NCI-H460 (cell line): Measurements from ENCODE around the gene TENM4. TPM values are rescaled to one million over a fixed set of nuclear protein-coding genes. Genes with fewer than 3 reads are reported as not detected.

Experiments
- DNase-seq: peaks from one replicate; pipeline ENCODE4 v3.0.0-alpha.2; 2016; ENCODE audit warnings: low read depth; ENCODE audit errors: extremely low read depth
- total RNA-seq: library from RNA; depleted of rRNA; stranded (reverse); fragments of >200 nt; shearing (Covaris generic); gene quantifications from 2 replicates; pipeline ENCODE4 v1.2.3, GENCODE V29; 2014

Gene TENM4
- total RNA-seq, 1 experiment from 2014 or later = not detected

DNA sequence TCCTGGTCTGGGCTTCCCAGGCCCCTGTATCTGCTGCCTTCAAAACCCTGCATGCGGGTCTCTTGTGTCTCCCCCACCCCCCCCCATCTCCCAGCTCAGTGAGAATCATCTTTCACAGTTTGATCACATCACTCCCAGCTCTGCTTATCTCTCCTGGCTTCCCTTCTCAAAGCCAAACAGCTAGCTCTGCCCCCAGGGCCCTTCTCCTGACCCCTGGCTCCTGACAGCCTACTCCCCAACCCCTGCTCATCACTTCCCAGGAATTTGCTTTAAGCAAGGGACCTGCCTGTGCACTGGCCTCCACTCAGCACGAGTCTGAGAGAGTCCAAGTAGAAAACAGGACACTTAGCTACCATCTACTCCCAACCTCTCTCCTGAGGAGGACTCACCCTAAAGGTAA is 342.7 kb downstream of the TENM4 start:
- no peak for DNase-seq

DNA sequence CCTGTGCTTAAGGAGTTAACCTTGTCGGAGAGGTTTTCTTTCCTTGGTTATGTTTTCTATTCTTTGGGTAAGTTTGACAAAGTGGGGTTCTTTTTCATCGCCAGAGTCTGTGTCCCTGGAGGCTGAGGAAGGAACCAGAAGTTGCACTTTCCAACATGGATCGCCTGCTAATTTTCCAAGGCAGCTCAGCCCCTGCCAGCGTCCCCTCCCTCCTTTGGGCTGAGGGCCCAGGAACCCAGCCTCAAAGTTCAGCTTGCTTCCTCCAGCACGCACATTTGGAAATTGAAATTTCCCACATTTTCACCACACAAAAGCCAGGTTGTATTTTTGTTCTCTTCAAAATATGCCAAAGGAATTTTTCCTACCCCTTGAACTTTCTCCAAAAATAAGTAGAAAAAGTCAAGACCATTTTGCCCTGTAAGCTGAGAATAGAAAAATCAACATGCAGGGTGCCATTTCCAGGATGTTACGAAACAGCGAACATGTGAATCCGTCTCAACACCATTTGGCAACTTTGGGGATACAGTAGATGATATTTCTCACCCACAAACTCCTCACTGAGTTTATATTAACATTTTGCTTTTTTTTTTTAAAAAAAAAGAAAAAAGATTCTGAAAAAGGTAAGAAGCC is 343.5 kb downstream of the TENM4 start:
- DNase-seq = no peak

DNA sequence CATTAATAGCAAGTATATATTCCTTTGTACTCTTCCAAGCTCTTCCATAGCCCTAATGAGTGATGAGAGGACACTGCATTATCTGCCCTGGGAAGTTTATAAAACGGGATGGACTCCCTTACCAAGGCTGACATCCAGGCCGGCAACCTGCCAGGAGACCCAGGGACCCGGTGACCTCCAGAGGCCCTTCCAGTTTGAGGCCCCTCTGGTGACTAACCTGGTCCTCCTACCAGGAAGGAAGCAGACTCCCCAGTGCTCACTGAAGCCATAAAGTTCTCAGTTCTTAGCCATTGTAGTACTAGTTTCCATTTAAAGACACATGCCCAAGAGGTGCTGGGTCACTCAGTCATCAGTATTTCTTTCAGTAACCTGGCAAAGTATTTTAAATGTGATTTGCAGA is 345.4 kb downstream of the TENM4 start:
- no peak for DNase-seq

GRCh38 chr11:79094616-79095015 is 346.2 kb downstream of the TENM4 start:
- DNase-seq = no peak

- DNase-seq = no peak
Measured at GRCh38 chr11:79092791-79093353, 348.0 kb downstream of the TENM4 start.

- DNase-seq = no peak
Measured at GRCh38 chr11:79090191-79090705, 350.6 kb downstream of the TENM4 start.

- DNase-seq = no peak
Measured at GRCh38 chr11:79089601-79090000, 351.2 kb downstream of the TENM4 start.

DNA sequence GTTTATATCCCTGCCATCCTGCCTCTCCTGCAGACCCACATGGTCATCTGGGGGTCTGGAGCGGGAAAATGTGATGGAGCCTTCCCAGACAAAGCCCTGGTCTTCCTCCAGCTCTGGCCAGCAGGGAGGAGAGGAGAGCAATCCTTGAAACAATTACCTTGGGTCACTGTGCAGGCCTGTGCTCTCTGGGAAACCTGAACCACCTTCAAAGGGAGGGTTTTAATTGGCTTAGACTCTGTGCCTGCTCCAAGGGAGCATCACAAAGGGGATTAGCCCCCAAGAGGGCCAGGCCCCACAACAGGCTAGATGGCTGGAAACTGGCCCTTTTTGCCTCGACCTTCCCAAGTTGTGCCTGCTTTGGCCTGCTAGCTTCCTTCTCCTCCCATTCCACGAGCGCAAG is 351.9 kb downstream of the TENM4 start:
- DNase-seq = no peak

- DNase-seq = no peak
Measured at GRCh38 chr11:79087961-79088318, 352.9 kb downstream of the TENM4 start.

GRCh38 chr11:79087238-79087960 is 353.4 kb downstream of the TENM4 start:
- no peak for DNase-seq

DNA sequence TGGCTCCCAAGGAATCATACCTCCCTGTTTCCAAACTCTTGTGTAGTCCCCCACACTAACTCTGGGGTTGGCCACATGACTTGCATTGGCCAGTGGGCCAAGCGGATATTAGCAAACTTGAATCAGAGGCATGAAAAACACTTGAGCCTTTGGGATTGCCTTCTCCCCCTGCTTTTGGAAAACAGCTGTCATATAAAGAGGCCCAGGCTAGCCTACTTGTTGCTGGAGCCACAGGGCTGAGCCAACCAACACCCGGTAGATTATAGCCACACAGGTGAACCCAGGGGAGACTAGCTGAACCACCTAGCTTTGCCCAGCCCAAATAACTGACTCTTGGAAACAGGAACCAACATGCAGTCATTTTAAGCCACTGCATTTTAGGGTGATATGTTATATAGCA is 354.8 kb downstream of the TENM4 start:
- no peak for DNase-seq

GRCh38 chr11:79084382-79084781 is 356.4 kb downstream of the TENM4 start:
- no peak for DNase-seq

- no peak for DNase-seq
Measured at GRCh38 chr11:79083352-79083751, 357.5 kb downstream of the TENM4 start.

- no peak for DNase-seq
Measured at GRCh38 chr11:79082907-79083306, 357.9 kb downstream of the TENM4 start.

GRCh38 chr11:79082280-79082679 is 358.6 kb downstream of the TENM4 start:
- no peak for DNase-seq

- no peak for DNase-seq
Measured at GRCh38 chr11:79081471-79082031, 359.3 kb downstream of the TENM4 start.

DNA sequence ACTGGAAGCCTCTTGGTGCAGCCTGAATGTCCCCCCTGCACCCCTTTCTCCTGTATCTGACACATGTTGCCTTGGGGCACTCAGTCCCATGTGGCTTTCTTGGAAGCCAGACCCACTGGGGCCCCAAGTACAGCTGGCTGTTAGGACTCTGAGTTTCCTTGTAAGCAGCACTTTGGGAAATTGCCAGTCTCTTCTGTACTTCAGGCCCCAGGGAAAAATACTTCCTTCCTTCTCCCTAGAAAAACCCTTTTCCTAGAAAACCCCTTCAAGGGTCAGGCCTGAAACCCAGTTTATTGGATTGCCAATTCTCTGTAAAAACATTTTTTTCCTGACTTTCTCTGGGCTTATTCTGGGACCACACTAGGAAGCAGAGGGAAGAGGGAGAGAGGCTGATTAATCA is 360.3 kb downstream of the TENM4 start:
- DNase-seq = no peak

DNA sequence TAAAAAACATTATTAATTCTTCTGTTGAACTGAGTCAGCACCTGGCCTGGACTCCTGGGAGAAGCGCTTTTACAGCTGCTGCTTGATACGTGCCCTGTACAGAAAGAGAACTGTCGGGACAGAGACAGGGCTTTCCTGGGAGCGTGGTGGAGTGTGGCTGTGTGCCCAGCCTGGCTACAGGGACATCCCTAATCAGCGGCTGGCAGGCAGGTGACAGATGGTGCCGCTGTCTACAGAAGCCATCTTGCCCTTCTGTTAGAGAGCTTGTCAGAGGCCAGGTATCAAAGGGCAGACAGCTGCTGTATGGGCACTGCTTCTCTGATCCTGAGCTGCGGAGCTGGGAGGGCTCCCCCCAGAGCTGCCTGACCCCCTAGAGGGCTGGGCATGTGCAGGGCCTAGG is 361.8 kb downstream of the TENM4 start:
- DNase-seq = no peak

DNA sequence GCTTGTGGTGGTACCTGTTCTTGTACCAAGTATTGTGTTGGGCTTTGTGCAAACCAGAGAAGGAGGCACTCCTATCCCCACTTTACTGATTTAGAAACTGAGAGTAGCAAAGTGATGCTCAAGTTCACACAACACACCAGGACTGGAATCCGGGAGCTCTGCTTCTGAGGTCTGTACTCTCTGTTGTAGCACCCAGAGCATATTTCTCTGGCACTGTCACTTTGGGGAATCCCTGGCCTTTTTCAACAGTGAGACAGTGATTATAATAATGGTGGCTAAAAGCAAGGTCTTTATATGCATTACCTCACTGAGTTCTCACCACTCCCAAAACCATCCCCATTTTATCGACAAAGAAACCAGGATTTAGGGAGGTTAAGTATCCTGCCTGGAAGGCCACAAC is 362.4 kb downstream of the TENM4 start:
- no peak for DNase-seq

GRCh38 chr11:79077702-79078330 is 363.0 kb downstream of the TENM4 start:
- DNase-seq = no peak

GRCh38 chr11:79076526-79077115 is 364.2 kb downstream of the TENM4 start:
- no peak for DNase-seq
